Measurements from ENCODE around the gene LRRN2. TPM values are rescaled to one million over a fixed set of nuclear protein-coding genes. Genes with fewer than 3 reads are reported as not detected.

Gene LRRN2
- total RNA-seq, 1 donor from 2014 or later: 9.4 TPM

GRCh38 chr1:204624631-204625216 lies 60.8 kb downstream of the LRRN2 start:
- no peaks in the 10 kb centered on the region for H3K9me3 Mint-ChIP-seq (ENCODE audit: low read depth)
- no peaks in the 10 kb centered on the region for H3K36me3 Mint-ChIP-seq (ENCODE audit: insufficient read depth)
- no peak for DNase-seq (ENCODE audit: low spot score, unreplicated experiment)
- peaks cover 2% of the 10 kb centered on the region for H3K27me3 Mint-ChIP-seq
- no peak overlapping the region for H3K4me3 Mint-ChIP-seq (ENCODE audit: low read depth)
- H3K27ac Mint-ChIP-seq: peak overlapping the region; percentile 79
- TF ChIP-seq CTCF (IDR thresholded peaks at IDR 0.05; ENCODE audit: unreplicated experiment): no peak
- peaks cover 12% of the 10 kb centered on the region for H3K4me1 Mint-ChIP-seq (ENCODE audit: low read depth)

GRCh38 chr1:204623894-204624361 lies 61.6 kb downstream of the LRRN2 start:
- H3K4me3 Mint-ChIP-seq (ENCODE audit: low read depth): no peak overlapping the region
- peak overlapping the region; percentile 13 for H3K27ac Mint-ChIP-seq
- peaks cover 12% of the 10 kb centered on the region for H3K4me1 Mint-ChIP-seq (ENCODE audit: low read depth)
- H3K36me3 Mint-ChIP-seq (ENCODE audit: insufficient read depth): no peaks in the 10 kb centered on the region
- peak; percentile 25 for DNase-seq (ENCODE audit: low spot score, unreplicated experiment)
- no peaks in the 10 kb centered on the region for H3K9me3 Mint-ChIP-seq (ENCODE audit: low read depth)
- peak; percentile 54 for TF ChIP-seq CTCF (IDR thresholded peaks at IDR 0.05; ENCODE audit: unreplicated experiment)
- H3K27me3 Mint-ChIP-seq: peaks cover 2% of the 10 kb centered on the region

GRCh38 chr1:204623365-204623893 lies 62.1 kb downstream of the LRRN2 start:
- no peaks in the 10 kb centered on the region for H3K27me3 Mint-ChIP-seq
- H3K4me1 Mint-ChIP-seq (ENCODE audit: low read depth): peaks cover 12% of the 10 kb centered on the region
- DNase-seq (ENCODE audit: low spot score, unreplicated experiment): no peak
- H3K9me3 Mint-ChIP-seq (ENCODE audit: low read depth): no peaks in the 10 kb centered on the region
- H3K4me3 Mint-ChIP-seq (ENCODE audit: low read depth): no peak overlapping the region
- TF ChIP-seq CTCF (IDR thresholded peaks at IDR 0.05; ENCODE audit: unreplicated experiment): no peak
- no peak overlapping the region for H3K27ac Mint-ChIP-seq
- H3K36me3 Mint-ChIP-seq (ENCODE audit: insufficient read depth): no peaks in the 10 kb centered on the region

GRCh38 chr1:204621996-204622395 lies 63.5 kb downstream of the LRRN2 start:
- DNase-seq (ENCODE audit: low spot score, unreplicated experiment): no peak
- no peaks in the 10 kb centered on the region for H3K9me3 Mint-ChIP-seq (ENCODE audit: low read depth)
- TF ChIP-seq CTCF (IDR thresholded peaks at IDR 0.05; ENCODE audit: unreplicated experiment): no peak
- no peak overlapping the region for H3K4me3 Mint-ChIP-seq (ENCODE audit: low read depth)
- H3K27ac Mint-ChIP-seq: no peak overlapping the region
- H3K27me3 Mint-ChIP-seq: no peaks in the 10 kb centered on the region
- peaks cover 12% of the 10 kb centered on the region for H3K4me1 Mint-ChIP-seq (ENCODE audit: low read depth)
- no peaks in the 10 kb centered on the region for H3K36me3 Mint-ChIP-seq (ENCODE audit: insufficient read depth)

- no peak for DNase-seq (ENCODE audit: low spot score, unreplicated experiment)
- Mint-ChIP-seq H3K9me3 (ENCODE audit: low read depth) (no peaks in the 10 kb centered on the region), H3K27ac (no peak overlapping the region), H3K27me3 (no peaks in the 10 kb centered on the region), H3K4me3 (ENCODE audit: low read depth) (no peak overlapping the region), H3K36me3 (ENCODE audit: insufficient read depth) (no peaks in the 10 kb centered on the region), H3K4me1 (ENCODE audit: low read depth) (peaks cover 16% of the 10 kb centered on the region)
- no peak for TF ChIP-seq CTCF (IDR thresholded peaks at IDR 0.05; ENCODE audit: unreplicated experiment)
These were observed 64.1 kb downstream of the LRRN2 start for GRCh38 chr1:204621396-204621795.

All from progenitor cell of endocrine pancreas (in vitro differentiated cells).